ENCODE data around the gene FOXP1. TPM values are rescaled to one million over a fixed set of nuclear protein-coding genes. Genes with fewer than 3 reads are reported as not detected.
A peak's percentile ranks its signal among the peaks of the same experiment; 100 is the strongest.

Gene FOXP1
- total RNA-seq, 2 experiments from 2014 or later = 493 to 508 TPM

GRCh38 chr3:71304684-71305083, 278.8 kb downstream of the FOXP1 start:
- peak overlapping the region; percentile 93 for H3K27ac Mint-ChIP-seq
- H3K36me3 Mint-ChIP-seq (ENCODE audit: low read depth) = peaks cover 36% of the 10 kb centered on the region
- Histone ChIP-seq H3K27me3 (ENCODE audit: control insufficient read depth in 1 of 2, insufficient read depth in 2 of 2, low read length in 2 of 2) (no peaks in the 10 kb centered on the region), H3K4me1 (ENCODE audit: insufficient read depth, low read length) (peaks cover 20% of the 10 kb centered on the region), H3K27ac (ENCODE audit: low read depth in 1 of 2, low read length in 2 of 2) (peak overlapping the region; percentile 6 to 69), H3K36me3 (ENCODE audit: insufficient read depth, low read length) (no peaks in the 10 kb centered on the region), H3K4me3 (ENCODE audit: low read length) (peak overlapping the region; percentile 60), H3K9me3 (ENCODE audit: control insufficient read depth in 1 of 2, insufficient read depth in 1 of 2, low read length in 2 of 2) (no peaks in the 10 kb centered on the region)
- peak; percentile 46 for ATAC-seq (ENCODE audit: poor library complexity)
- peak in 9 of 14 experiments; percentile 17 to 62 (median 25) for DNase-seq
- no peaks in the 10 kb centered on the region for H3K9me3 Mint-ChIP-seq
- H3K4me3 Mint-ChIP-seq = peak overlapping the region; percentile 87
- intact Hi-C loops (cut with DNase I, micrococcal nuclease) = loop anchor here (2.0 to 5.0 kb wide), 12 partner anchors 74 to 754 kb away; partner anchors contain the start of gene FOXP1 (in 1 of the 2)
- H3K27me3 Mint-ChIP-seq = no peaks in the 10 kb centered on the region
- peaks cover 96% of the 10 kb centered on the region for H3K4me1 Mint-ChIP-seq (ENCODE audit: low read depth)
- TF ChIP-seq CTCF (IDR thresholded peaks at IDR 0.05) = peak; percentile 54
- ChIA-PET CTCF (interaction anchor here (0.9 to 1.1 kb wide), 2 partner anchors 68 to 152 kb away, joined by 3 read pairs; no protein-coding TSS in a partner anchor), POLR2A (interaction anchor here (0.7 kb wide), 1 partner anchor 150 kb away, joined by 3 read pairs; no protein-coding TSS in a partner anchor)

GRCh38 chr3:71304247-71304646, 279.3 kb downstream of the FOXP1 start:
- DNase-seq (no peak), ATAC-seq (ENCODE audit: poor library complexity) (no peak)
- ChIA-PET POLR2A (interaction anchor here (0.6 to 1.1 kb wide), 3 partner anchors 94 to 240 kb away, joined by 3 to 4 read pairs (median 3); no protein-coding TSS in a partner anchor), CTCF (interaction anchor here (1.1 kb wide), 1 partner anchor 152 kb away, joined by 3 read pairs; no protein-coding TSS in a partner anchor)
- Mint-ChIP-seq H3K9me3 (no peaks in the 10 kb centered on the region), H3K36me3 (ENCODE audit: low read depth) (peaks cover 40% of the 10 kb centered on the region), H3K27me3 (no peaks in the 10 kb centered on the region), H3K4me3 (peak overlapping the region; percentile 87), H3K27ac (peak overlapping the region; percentile 93), H3K4me1 (ENCODE audit: low read depth) (peaks cover 96% of the 10 kb centered on the region)
- H3K4me3 ChIP-seq (ENCODE audit: low read length) = peak overlapping the region; percentile 60
- no peaks in the 10 kb centered on the region for H3K27me3 ChIP-seq (ENCODE audit: control insufficient read depth in 1 of 2, insufficient read depth in 2 of 2, low read length in 2 of 2)
- no peaks in the 10 kb centered on the region for H3K36me3 ChIP-seq (ENCODE audit: insufficient read depth, low read length)
- no peak for TF ChIP-seq CTCF (IDR thresholded peaks at IDR 0.05)
- H3K4me1 ChIP-seq (ENCODE audit: insufficient read depth, low read length) = peaks cover 20% of the 10 kb centered on the region
- no peaks in the 10 kb centered on the region for H3K9me3 ChIP-seq (ENCODE audit: control insufficient read depth in 1 of 2, insufficient read depth in 1 of 2, low read length in 2 of 2)
- peak overlapping the region; percentile 6 to 69 for H3K27ac ChIP-seq (ENCODE audit: low read depth in 1 of 2, low read length in 2 of 2)
- intact Hi-C loops (cut with DNase I, micrococcal nuclease) = loop anchor here (2.0 to 5.0 kb wide), 10 partner anchors 73 to 753 kb away; no protein-coding TSS in a partner anchor

- no peak for TF ChIP-seq CTCF (IDR thresholded peaks at IDR 0.05)
- CTCF ChIA-PET = interaction anchor here (1.1 kb wide), 1 partner anchor 151 kb away, joined by 3 read pairs; no protein-coding TSS in a partner anchor
- H3K9me3 Mint-ChIP-seq = no peaks in the 10 kb centered on the region
- H3K27me3 Mint-ChIP-seq = no peaks in the 10 kb centered on the region
- H3K27ac Mint-ChIP-seq = peak overlapping the region; percentile 93
- peak overlapping the region; percentile 12 to 69 for H3K27ac ChIP-seq (ENCODE audit: low read depth in 1 of 2, low read length in 2 of 2)
- peaks cover 20% of the 10 kb centered on the region for H3K4me1 ChIP-seq (ENCODE audit: insufficient read depth, low read length)
- ATAC-seq (ENCODE audit: poor library complexity) (no peak), DNase-seq (peak in 1 of 14 experiments; percentile 50)
- no peaks in the 10 kb centered on the region for H3K9me3 ChIP-seq (ENCODE audit: control insufficient read depth in 1 of 2, insufficient read depth in 1 of 2, low read length in 2 of 2)
- peak overlapping the region; percentile 87 for H3K4me3 Mint-ChIP-seq
- H3K4me3 ChIP-seq (ENCODE audit: low read length) = peak overlapping the region; percentile 60
- H3K36me3 ChIP-seq (ENCODE audit: insufficient read depth, low read length) = no peaks in the 10 kb centered on the region
- intact Hi-C loops (cut with DNase I, micrococcal nuclease) = loop anchor here (2.0 to 5.0 kb wide), 10 partner anchors 73 to 753 kb away; no protein-coding TSS in a partner anchor
- POLR2A ChIA-PET = interaction anchor here (0.6 to 1.1 kb wide), 3 partner anchors 95 to 239 kb away, joined by 3 to 4 read pairs (median 3); no protein-coding TSS in a partner anchor
- H3K27me3 ChIP-seq (ENCODE audit: control insufficient read depth in 1 of 2, insufficient read depth in 2 of 2, low read length in 2 of 2) = no peaks in the 10 kb centered on the region
- H3K4me1 Mint-ChIP-seq (ENCODE audit: low read depth) = peaks cover 96% of the 10 kb centered on the region
- peaks cover 46% of the 10 kb centered on the region for H3K36me3 Mint-ChIP-seq (ENCODE audit: low read depth)
These were observed 279.8 kb downstream of the FOXP1 start for GRCh38 chr3:71303627-71304200.
